Measurements from ENCODE around the gene DCBLD1.
A peak's percentile ranks its signal among the peaks of the same experiment; 100 is the strongest.

Gene DCBLD1

GRCh38 chr6:117473401-117473800 is 9.1 kb upstream of the DCBLD1 start:
- H3K27me3 ChIP-seq (replicated peaks; ENCODE audit: control insufficient read depth, insufficient read depth, low read length), result no peaks in the 10 kb centered on the region
- no peaks in the 10 kb centered on the region for H3K4me1 ChIP-seq (ENCODE audit: control insufficient read depth, insufficient read depth, low read length)
- no peak overlapping the region for H3K4me3 ChIP-seq (ENCODE audit: low read length)
- DNase-seq (ENCODE audit: low read depth), result no peak
- no peaks in the 10 kb centered on the region for H3K36me3 ChIP-seq (ENCODE audit: control insufficient read depth, insufficient read depth, low read length, severe bottlenecking)
- H3K9ac ChIP-seq (ENCODE audit: low read length), result no peak overlapping the region
- peaks cover 3% of the 10 kb centered on the region for H3K9me3 ChIP-seq (ENCODE audit: control insufficient read depth, low read length)

GRCh38 chr6:117477988-117478852 is 4.3 kb upstream of the DCBLD1 start:
- DNase-seq (ENCODE audit: low read depth), result no peak
- no peaks in the 10 kb centered on the region for H3K36me3 ChIP-seq (ENCODE audit: control insufficient read depth, insufficient read depth, low read length, severe bottlenecking)
- no peak overlapping the region for H3K9ac ChIP-seq (ENCODE audit: low read length)
- H3K4me3 ChIP-seq (ENCODE audit: low read length), result no peak overlapping the region
- H3K4me1 ChIP-seq (ENCODE audit: control insufficient read depth, insufficient read depth, low read length), result no peaks in the 10 kb centered on the region
- H3K9me3 ChIP-seq (ENCODE audit: control insufficient read depth, low read length), result peaks cover 3% of the 10 kb centered on the region
- H3K27me3 ChIP-seq (replicated peaks; ENCODE audit: control insufficient read depth, insufficient read depth, low read length), result no peaks in the 10 kb centered on the region

GRCh38 chr6:117478853-117479231 is 3.6 kb upstream of the DCBLD1 start:
- Histone ChIP-seq H3K27me3 (replicated peaks; ENCODE audit: control insufficient read depth, insufficient read depth, low read length) (no peaks in the 10 kb centered on the region), H3K4me1 (ENCODE audit: control insufficient read depth, insufficient read depth, low read length) (peaks cover 1% of the 10 kb centered on the region), H3K36me3 (ENCODE audit: control insufficient read depth, insufficient read depth, low read length, severe bottlenecking) (no peaks in the 10 kb centered on the region), H3K9ac (ENCODE audit: low read length) (no peak overlapping the region), H3K9me3 (ENCODE audit: control insufficient read depth, low read length) (peaks cover 3% of the 10 kb centered on the region), H3K4me3 (ENCODE audit: low read length) (no peak overlapping the region)
- no peak for DNase-seq (ENCODE audit: low read depth)

GRCh38 chr6:117480651-117481050 is 1.8 kb upstream of the DCBLD1 start:
- Histone ChIP-seq H3K4me1 (ENCODE audit: control insufficient read depth, insufficient read depth, low read length) (peaks cover 19% of the 10 kb centered on the region), H3K36me3 (ENCODE audit: control insufficient read depth, insufficient read depth, low read length, severe bottlenecking) (no peaks in the 10 kb centered on the region), H3K9ac (ENCODE audit: low read length) (no peak overlapping the region), H3K27me3 (replicated peaks; ENCODE audit: control insufficient read depth, insufficient read depth, low read length) (no peaks in the 10 kb centered on the region), H3K9me3 (ENCODE audit: control insufficient read depth, low read length) (no peaks in the 10 kb centered on the region), H3K4me3 (ENCODE audit: low read length) (no peak overlapping the region)
- DNase-seq (ENCODE audit: low read depth), result no peak

GRCh38 chr6:117481278-117481925 is 1.1 kb upstream of the DCBLD1 start:
- Histone ChIP-seq H3K4me3 (ENCODE audit: low read length) (no peak overlapping the region), H3K9me3 (ENCODE audit: control insufficient read depth, low read length) (no peaks in the 10 kb centered on the region), H3K27me3 (replicated peaks; ENCODE audit: control insufficient read depth, insufficient read depth, low read length) (no peaks in the 10 kb centered on the region), H3K36me3 (ENCODE audit: control insufficient read depth, insufficient read depth, low read length, severe bottlenecking) (no peaks in the 10 kb centered on the region), H3K4me1 (ENCODE audit: control insufficient read depth, insufficient read depth, low read length) (peaks cover 27% of the 10 kb centered on the region), H3K9ac (ENCODE audit: low read length) (no peak overlapping the region)
- no peak for DNase-seq (ENCODE audit: low read depth)

GRCh38 chr6:117481926-117482239 is 591 bp upstream of the DCBLD1 start:
- Histone ChIP-seq H3K4me1 (ENCODE audit: control insufficient read depth, insufficient read depth, low read length) (peaks cover 27% of the 10 kb centered on the region), H3K4me3 (ENCODE audit: low read length) (peak overlapping the region; percentile 96), H3K27me3 (replicated peaks; ENCODE audit: control insufficient read depth, insufficient read depth, low read length) (no peaks in the 10 kb centered on the region), H3K9ac (ENCODE audit: low read length) (peak overlapping the region; percentile 96), H3K9me3 (ENCODE audit: control insufficient read depth, low read length) (no peaks in the 10 kb centered on the region), H3K36me3 (ENCODE audit: control insufficient read depth, insufficient read depth, low read length, severe bottlenecking) (no peaks in the 10 kb centered on the region)
- no peak for DNase-seq (ENCODE audit: low read depth)

GRCh38 chr6:117483004-117483644 is 650 bp downstream of the DCBLD1 start:
- DNase-seq (ENCODE audit: low read depth), result peak; percentile 88
- Histone ChIP-seq H3K9me3 (ENCODE audit: control insufficient read depth, low read length) (no peaks in the 10 kb centered on the region), H3K4me3 (ENCODE audit: low read length) (peak overlapping the region; percentile 96), H3K4me1 (ENCODE audit: control insufficient read depth, insufficient read depth, low read length) (peaks cover 27% of the 10 kb centered on the region), H3K9ac (ENCODE audit: low read length) (peak overlapping the region; percentile 96), H3K36me3 (ENCODE audit: control insufficient read depth, insufficient read depth, low read length, severe bottlenecking) (no peaks in the 10 kb centered on the region), H3K27me3 (replicated peaks; ENCODE audit: control insufficient read depth, insufficient read depth, low read length) (no peaks in the 10 kb centered on the region)

GRCh38 chr6:117483645-117484016 is 1.2 kb downstream of the DCBLD1 start:
- peak overlapping the region; percentile 96 for H3K9ac ChIP-seq (ENCODE audit: low read length)
- H3K27me3 ChIP-seq (replicated peaks; ENCODE audit: control insufficient read depth, insufficient read depth, low read length), result no peaks in the 10 kb centered on the region
- H3K4me1 ChIP-seq (ENCODE audit: control insufficient read depth, insufficient read depth, low read length), result peaks cover 27% of the 10 kb centered on the region
- H3K9me3 ChIP-seq (ENCODE audit: control insufficient read depth, low read length), result no peaks in the 10 kb centered on the region
- peak; percentile 61 for DNase-seq (ENCODE audit: low read depth)
- H3K4me3 ChIP-seq (ENCODE audit: low read length), result peak overlapping the region; percentile 96
- no peaks in the 10 kb centered on the region for H3K36me3 ChIP-seq (ENCODE audit: control insufficient read depth, insufficient read depth, low read length, severe bottlenecking)

GRCh38 chr6:117484052-117484646 is 1.7 kb downstream of the DCBLD1 start:
- Histone ChIP-seq H3K27me3 (replicated peaks; ENCODE audit: control insufficient read depth, insufficient read depth, low read length) (no peaks in the 10 kb centered on the region), H3K9me3 (ENCODE audit: control insufficient read depth, low read length) (no peaks in the 10 kb centered on the region), H3K4me3 (ENCODE audit: low read length) (peak overlapping the region; percentile 96), H3K4me1 (ENCODE audit: control insufficient read depth, insufficient read depth, low read length) (peaks cover 27% of the 10 kb centered on the region), H3K36me3 (ENCODE audit: control insufficient read depth, insufficient read depth, low read length, severe bottlenecking) (no peaks in the 10 kb centered on the region), H3K9ac (ENCODE audit: low read length) (peak overlapping the region; percentile 96)
- DNase-seq (ENCODE audit: low read depth), result no peak

GRCh38 chr6:117485433-117485832 is 3.0 kb downstream of the DCBLD1 start:
- no peak for DNase-seq (ENCODE audit: low read depth)
- H3K27me3 ChIP-seq (replicated peaks; ENCODE audit: control insufficient read depth, insufficient read depth, low read length), result no peaks in the 10 kb centered on the region
- peaks cover 27% of the 10 kb centered on the region for H3K4me1 ChIP-seq (ENCODE audit: control insufficient read depth, insufficient read depth, low read length)
- H3K9ac ChIP-seq (ENCODE audit: low read length), result no peak overlapping the region
- no peaks in the 10 kb centered on the region for H3K9me3 ChIP-seq (ENCODE audit: control insufficient read depth, low read length)
- H3K4me3 ChIP-seq (ENCODE audit: low read length), result no peak overlapping the region
- no peaks in the 10 kb centered on the region for H3K36me3 ChIP-seq (ENCODE audit: control insufficient read depth, insufficient read depth, low read length, severe bottlenecking)

- no peaks in the 10 kb centered on the region for H3K9me3 ChIP-seq (ENCODE audit: control insufficient read depth, low read length)
- peaks cover 27% of the 10 kb centered on the region for H3K4me1 ChIP-seq (ENCODE audit: control insufficient read depth, insufficient read depth, low read length)
- no peaks in the 10 kb centered on the region for H3K36me3 ChIP-seq (ENCODE audit: control insufficient read depth, insufficient read depth, low read length, severe bottlenecking)
Measured at GRCh38 chr6:117487821-117488220, 5.3 kb downstream of the DCBLD1 start.

More at GRCh38 chr6:117487821-117488220, 5.3 kb downstream of the DCBLD1 start:
- H3K27me3 ChIP-seq (replicated peaks; ENCODE audit: control insufficient read depth, insufficient read depth, low read length), result no peaks in the 10 kb centered on the region
- no peak overlapping the region for H3K4me3 ChIP-seq (ENCODE audit: low read length)
- H3K9ac ChIP-seq (ENCODE audit: low read length), result no peak overlapping the region
- no peak for DNase-seq (ENCODE audit: low read depth)

Measured in adipocyte (in vitro differentiated cells).